ENCODE measurements around the gene ANKRD9.
A peak's percentile ranks its signal among the peaks of the same experiment; 100 is the strongest.
"Not testable (repeated sequence)": the region's sequence is repeated elsewhere in the genome, so short reads cannot be mapped to it uniquely, and the experiment has no call there.

Gene ANKRD9, protein sequence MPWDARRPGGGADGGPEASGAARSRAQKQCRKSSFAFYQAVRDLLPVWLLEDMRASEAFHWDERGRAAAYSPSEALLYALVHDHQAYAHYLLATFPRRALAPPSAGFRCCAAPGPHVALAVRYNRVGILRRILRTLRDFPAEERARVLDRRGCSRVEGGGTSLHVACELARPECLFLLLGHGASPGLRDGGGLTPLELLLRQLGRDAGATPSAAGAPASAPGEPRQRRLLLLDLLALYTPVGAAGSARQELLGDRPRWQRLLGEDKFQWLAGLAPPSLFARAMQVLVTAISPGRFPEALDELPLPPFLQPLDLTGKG

DNA sequence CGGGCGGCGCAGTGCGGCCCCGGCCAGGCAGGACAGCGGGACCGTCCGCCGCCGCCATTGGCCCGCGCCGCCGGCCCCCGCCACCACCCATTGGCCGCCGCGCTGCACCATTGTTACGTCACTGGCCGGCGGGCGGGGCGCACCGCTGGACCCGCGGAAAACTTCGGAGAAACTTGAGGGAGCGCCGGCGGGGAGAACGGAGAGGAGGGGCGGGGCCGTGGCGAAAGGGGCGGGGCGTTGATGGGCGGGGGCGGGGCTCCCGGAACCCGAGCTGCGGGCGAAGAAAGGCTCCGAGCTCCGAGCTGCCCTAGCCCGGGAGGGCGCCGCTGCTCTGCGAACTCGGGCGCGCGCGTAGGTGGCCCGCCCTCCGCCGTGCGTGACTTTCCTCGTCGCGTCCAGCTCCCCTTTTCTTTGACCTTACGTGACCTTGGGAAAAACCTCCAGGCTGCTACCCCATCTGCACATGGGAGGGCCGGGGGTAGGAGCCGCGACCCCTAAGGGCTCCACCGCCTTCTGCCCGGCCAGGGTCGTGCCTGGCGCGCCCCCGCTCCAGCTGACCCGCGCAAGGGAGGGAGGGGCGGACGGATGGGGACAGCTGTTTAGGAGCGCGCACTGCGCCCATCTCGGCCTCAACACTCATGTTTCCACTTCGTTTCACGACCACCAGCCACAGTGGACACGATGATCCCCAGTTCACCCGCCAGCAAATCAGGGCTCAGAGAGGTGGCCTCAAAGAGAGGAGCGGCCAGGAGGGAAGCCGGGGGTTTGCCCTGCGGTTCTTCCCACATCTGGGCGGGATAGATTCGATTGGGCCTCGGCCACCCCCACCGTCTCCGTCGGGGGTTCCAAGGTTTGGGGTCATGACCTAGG, at the start of gene ANKRD9:
Gene ANKRD9 (minus strand): TSS at position 31 of the 870 bp plus-strand sequence. CDS start 1,887 bp downstream, outside the sequence.
- Histone ChIP-seq H3K27me3 (ENCODE audit: low read depth) (no peaks in the 10 kb centered on the region), H3K36me3 (replicated peaks) (peaks cover 4% of the 10 kb centered on the region), H3K4me1 (peaks cover 7% of the 10 kb centered on the region), H3K4me3 (peak within 1 kb of the TSS; percentile 54), H3K9me3 (no peaks in the 10 kb centered on the region)
- DNase-seq (ENCODE audit: low spot score in 2 of 2): peak; percentile 93 to 96
- in situ Hi-C loops (cut with MboI; ENCODE audit: low sequenced_read_pairs): loop anchor here (5.0 to 25.0 kb wide), 3 partner anchors 68 to 548 kb away; partner anchors contain the start of gene DYNC1H1

DNA sequence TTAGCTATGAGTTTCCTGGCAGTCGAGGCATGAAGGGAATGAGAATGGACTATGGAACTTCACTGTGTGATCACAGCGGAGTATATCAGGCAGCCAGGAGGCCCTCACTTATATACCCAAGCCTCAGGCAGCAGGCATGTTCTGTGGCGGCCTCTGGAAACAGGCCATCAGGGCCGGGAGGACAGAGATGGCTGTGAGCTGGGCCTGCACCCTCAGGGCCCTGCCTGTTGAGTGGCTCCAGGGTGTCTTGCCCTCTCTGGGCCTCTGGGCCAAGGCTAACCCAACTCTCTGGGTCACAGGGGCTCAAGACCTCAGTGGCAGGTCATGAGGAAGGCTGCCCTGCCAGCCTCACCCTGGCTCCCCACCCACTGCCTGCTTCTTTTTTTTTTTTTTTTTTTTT, 49.0 kb upstream of the ANKRD9 start:
- in situ Hi-C loops (cut with MboI; ENCODE audit: low sequenced_read_pairs): no loop called here
- DNase-seq (ENCODE audit: low spot score in 2 of 2): no peak
- Histone ChIP-seq H3K4me1 (no peaks in the 10 kb centered on the region), H3K4me3 (no peak overlapping the region), H3K9me3 (peaks cover 5% of the 10 kb centered on the region; the same call in 1 of the 2 replicates), H3K27me3 (ENCODE audit: low read depth) (no peaks in the 10 kb centered on the region), H3K36me3 (replicated peaks) (no peaks in the 10 kb centered on the region)

GRCh38 chr14:102557434-102558226, 48.1 kb upstream of the ANKRD9 start:
- H3K4me3 ChIP-seq: no peak overlapping the region
- H3K27me3 ChIP-seq (ENCODE audit: low read depth): no peaks in the 10 kb centered on the region
- H3K36me3 ChIP-seq (replicated peaks): no peaks in the 10 kb centered on the region
- no peak for DNase-seq (ENCODE audit: low spot score in 2 of 2)
- in situ Hi-C loops (cut with MboI; ENCODE audit: low sequenced_read_pairs): no loop called here
- no peaks in the 10 kb centered on the region for H3K4me1 ChIP-seq
- no peaks in the 10 kb centered on the region for H3K9me3 ChIP-seq

DNA sequence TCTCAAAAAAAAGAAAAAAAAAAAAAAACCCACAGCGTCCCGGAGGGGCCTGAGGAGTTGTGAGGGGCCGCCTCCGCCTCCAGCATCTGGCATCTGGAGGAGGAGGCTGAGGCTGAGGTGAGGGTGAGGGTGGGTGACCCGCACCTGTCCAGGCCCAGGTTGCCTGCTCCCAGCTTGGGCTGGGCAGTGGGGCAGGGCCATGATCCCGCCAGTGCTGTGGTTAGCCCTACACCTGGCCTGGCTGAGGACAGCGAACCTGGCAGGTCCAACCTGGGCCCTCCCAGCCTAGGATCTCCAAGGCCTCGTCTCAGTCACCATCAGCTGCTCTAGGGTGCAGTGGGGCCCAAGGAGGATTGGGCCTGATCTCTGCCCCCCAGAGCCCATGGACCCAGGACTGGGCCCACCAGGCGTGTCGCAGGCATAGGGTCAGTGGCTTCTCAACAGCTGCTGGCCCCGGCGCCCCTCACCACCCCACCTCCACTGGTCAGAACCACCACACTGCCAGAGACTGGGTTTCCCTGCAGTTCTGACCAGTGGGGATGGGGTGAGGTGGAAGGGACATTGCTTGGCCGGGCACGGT, 46.6 kb upstream of the ANKRD9 start:
- Histone ChIP-seq H3K9me3 (no peaks in the 10 kb centered on the region), H3K4me1 (no peaks in the 10 kb centered on the region), H3K36me3 (replicated peaks) (no peaks in the 10 kb centered on the region), H3K27me3 (ENCODE audit: low read depth) (no peaks in the 10 kb centered on the region), H3K4me3 (no peak overlapping the region)
- in situ Hi-C loops (cut with MboI; ENCODE audit: low sequenced_read_pairs): no loop called here
- DNase-seq (ENCODE audit: low spot score in 2 of 2): no peak

DNA sequence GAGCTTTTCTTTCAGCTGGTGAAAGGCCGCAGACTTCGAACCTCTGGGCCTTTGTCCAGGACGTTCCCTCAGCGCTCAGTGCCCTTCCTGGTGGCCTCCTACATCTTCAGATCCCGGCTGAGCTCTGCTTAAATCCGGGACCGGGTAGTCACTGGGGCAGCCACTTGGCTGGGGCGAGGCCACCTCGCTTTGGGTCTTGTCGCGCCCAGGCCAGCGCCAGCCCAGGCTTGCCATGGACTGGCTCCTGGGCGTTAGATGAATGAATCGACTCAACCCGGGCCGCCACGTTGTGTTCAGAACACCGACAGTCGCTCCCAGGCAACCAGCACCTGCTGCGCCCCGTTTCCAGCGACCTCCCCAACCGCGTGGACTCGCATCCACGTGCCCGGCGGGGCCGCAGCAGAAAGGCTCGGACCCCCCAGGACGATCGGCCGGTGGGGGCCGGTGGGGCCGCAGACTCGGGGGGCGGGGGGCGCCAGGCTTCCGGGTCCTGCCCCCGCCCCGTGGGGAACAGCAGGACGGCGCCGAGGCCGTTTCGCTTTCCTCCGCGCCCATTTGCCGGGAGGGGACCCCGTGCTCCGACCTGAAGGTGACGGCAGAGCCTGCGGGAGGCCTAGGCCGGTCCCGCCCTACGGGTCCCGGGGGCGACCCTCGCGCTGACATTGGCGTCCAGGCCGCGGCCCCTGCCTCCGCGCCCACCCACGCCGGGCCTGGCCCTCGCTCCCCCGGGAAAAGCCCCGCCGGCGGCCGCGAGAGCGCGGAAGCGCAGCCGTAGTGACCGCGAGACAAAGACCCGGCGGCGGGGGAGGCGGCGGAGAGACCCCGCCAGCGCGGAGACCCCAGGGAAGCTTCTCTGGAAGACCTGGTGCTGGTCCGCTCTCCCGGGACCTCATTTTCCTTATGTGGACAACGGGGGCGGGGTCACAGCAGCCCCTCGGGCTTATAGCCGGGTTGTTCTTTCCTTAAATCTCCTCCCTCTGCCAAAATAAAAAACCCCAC, 45.5 kb upstream of the ANKRD9 start:
- no peaks in the 10 kb centered on the region for H3K9me3 ChIP-seq
- H3K4me3 ChIP-seq: no peak overlapping the region
- no peaks in the 10 kb centered on the region for H3K36me3 ChIP-seq (replicated peaks)
- no peak for DNase-seq (ENCODE audit: low spot score in 2 of 2)
- no peaks in the 10 kb centered on the region for H3K4me1 ChIP-seq
- H3K27me3 ChIP-seq (ENCODE audit: low read depth): no peaks in the 10 kb centered on the region
- in situ Hi-C loops (cut with MboI; ENCODE audit: low sequenced_read_pairs): no loop called here

GRCh38 chr14:102551995-102552705, 42.6 kb upstream of the ANKRD9 start:
- no peak for DNase-seq (ENCODE audit: low spot score in 2 of 2)
- H3K4me3 ChIP-seq: no peak overlapping the region

GRCh38 chr14:102550927-102551401, 41.4 kb upstream of the ANKRD9 start:
- H3K36me3 ChIP-seq (replicated peaks); H3K9me3 ChIP-seq; in situ Hi-C loops (cut with MboI; ENCODE audit: low sequenced_read_pairs); H3K27me3 ChIP-seq (ENCODE audit: low read depth); H3K4me3 ChIP-seq; DNase-seq (ENCODE audit: low spot score in 2 of 2); H3K4me1 ChIP-seq: not testable (repeated sequence)

More at GRCh38 chr14:102551995-102552705, 42.6 kb upstream of the ANKRD9 start:
- Histone ChIP-seq H3K4me1 (no peaks in the 10 kb centered on the region), H3K9me3 (no peaks in the 10 kb centered on the region), H3K36me3 (replicated peaks) (no peaks in the 10 kb centered on the region), H3K27me3 (ENCODE audit: low read depth) (no peaks in the 10 kb centered on the region)
- in situ Hi-C loops (cut with MboI; ENCODE audit: low sequenced_read_pairs): no loop called here

DNA sequence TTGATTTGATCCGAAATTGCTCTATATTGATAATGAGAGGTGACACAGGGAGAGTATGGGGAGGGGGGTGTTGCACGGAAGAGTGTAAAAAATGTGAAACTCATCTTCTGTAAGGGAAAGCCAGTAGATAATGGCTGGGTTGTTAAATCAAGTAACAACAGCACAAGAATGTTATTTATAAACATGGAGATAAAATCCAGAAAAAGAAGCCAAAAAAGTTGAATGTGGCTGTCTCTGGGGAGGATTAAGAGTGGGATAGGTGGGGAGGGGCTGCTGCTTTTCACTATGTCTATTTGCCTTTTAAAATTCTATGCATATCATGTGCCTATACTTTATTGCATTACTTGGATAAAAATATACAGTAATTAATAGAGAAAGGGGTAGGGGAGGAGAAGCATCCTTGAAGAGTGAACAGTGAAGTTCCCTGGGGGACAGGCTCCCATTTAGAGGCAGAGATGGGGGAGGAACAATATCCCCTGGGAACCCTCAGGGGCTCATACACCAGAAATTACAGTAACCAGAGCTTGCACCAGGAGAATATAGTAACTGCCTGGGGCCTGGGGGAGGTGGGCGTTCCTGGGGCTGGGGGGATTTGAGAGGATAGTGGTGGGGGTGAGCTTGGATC, 39.2 kb upstream of the ANKRD9 start:
- Histone ChIP-seq H3K36me3 (replicated peaks) (no peaks in the 10 kb centered on the region), H3K27me3 (ENCODE audit: low read depth) (no peaks in the 10 kb centered on the region), H3K4me1 (no peaks in the 10 kb centered on the region), H3K9me3 (no peaks in the 10 kb centered on the region), H3K4me3 (no peak overlapping the region)
- in situ Hi-C loops (cut with MboI; ENCODE audit: low sequenced_read_pairs): no loop called here
- DNase-seq (ENCODE audit: low spot score in 2 of 2): no peak

DNA sequence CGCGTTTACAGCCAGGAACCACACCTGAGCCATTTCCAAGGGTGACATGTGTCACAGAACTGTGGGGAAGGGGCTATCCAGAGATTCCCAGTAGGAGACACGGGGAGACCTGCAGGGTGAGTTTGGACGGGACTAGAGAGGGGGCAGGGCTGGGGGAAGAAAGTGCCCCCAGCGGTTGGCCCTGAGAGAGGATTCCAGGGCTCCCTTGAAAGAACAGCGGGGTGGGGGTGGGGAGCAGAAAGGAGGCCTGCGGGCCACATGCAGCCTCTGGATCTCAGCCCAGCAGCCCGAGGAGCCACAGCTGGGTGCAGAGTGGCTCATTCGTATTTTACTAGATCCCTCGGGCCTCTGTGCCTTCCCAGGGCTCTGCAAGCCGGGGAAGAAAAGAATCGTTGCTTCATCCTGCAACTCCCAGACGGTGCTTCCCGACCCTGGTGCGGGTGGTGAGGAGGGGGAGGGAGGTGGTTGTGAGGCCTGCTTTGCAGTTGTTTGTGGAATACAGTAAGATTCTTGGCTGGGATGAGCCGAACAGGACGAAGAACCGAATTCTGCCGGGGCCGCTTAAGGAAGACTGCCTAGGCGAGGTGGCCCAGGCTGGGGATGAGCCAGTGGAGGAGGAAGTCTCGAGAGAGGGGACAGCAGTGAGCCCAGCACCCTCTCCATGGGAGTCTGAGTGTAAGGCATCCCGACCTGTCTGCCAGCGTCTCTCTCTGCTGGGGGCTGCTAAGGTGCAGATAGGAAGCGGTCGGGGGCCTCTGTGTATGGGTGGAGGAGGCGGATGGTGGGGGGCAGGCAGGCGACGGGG, 36.1 kb upstream of the ANKRD9 start:
- no peaks in the 10 kb centered on the region for H3K9me3 ChIP-seq
- no peak for DNase-seq (ENCODE audit: low spot score in 2 of 2)
- no peaks in the 10 kb centered on the region for H3K27me3 ChIP-seq (ENCODE audit: low read depth)
- in situ Hi-C loops (cut with MboI; ENCODE audit: low sequenced_read_pairs): no loop called here
- no peaks in the 10 kb centered on the region for H3K4me1 ChIP-seq
- no peak overlapping the region for H3K4me3 ChIP-seq
- no peaks in the 10 kb centered on the region for H3K36me3 ChIP-seq (replicated peaks)

DNA sequence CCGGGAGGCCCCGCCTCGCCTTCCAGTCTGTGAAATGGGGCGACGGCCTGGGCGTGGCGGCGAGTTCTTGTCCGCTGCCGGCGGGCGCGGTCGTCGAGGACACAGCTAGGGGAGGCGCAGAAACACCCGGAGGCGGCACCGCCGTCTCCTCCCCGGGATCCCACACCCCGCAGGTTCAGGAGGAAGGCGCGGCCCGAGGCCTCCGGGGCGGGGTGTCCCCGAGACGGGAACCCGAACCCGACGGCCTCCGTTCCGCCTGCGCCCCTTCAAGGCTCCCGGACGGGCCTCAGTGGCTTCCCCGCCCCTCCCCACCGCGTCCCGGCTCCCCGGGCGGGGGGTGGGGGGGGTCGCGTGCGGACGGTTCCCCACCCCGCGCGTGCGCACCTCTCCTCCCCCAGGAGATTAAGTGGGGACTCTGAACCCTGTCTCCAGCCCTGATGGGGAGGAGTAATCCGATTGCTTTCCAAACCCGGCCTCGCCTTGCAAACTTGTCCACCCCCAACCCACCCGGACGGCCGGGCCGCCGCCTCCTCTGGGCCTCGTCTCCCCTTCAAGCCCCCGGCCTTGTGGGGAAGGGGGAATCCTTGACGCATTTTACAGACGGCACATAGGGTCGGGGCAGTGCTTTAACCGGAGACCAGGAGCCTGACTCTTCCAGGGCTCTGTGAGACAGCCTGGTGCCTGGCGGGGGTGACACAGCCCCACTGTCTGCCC, 35.3 kb upstream of the ANKRD9 start:
- peaks cover 6% of the 10 kb centered on the region for H3K4me1 ChIP-seq
- H3K27me3 ChIP-seq (ENCODE audit: low read depth): no peaks in the 10 kb centered on the region
- in situ Hi-C loops (cut with MboI; ENCODE audit: low sequenced_read_pairs): no loop called here
- no peak overlapping the region for H3K4me3 ChIP-seq
- no peaks in the 10 kb centered on the region for H3K36me3 ChIP-seq (replicated peaks)
- DNase-seq (ENCODE audit: low spot score in 2 of 2): no peak
- no peaks in the 10 kb centered on the region for H3K9me3 ChIP-seq
